Left kidney (tissue), 2 donors: ENCODE data around the gene XXYLT1. TPM values are rescaled to one million over a fixed set of nuclear protein-coding genes. Genes with fewer than 3 reads are reported as not detected.

Experiments
- DNase-seq: peaks from one replicate; pipeline ENCODE4 v3.0.0-alpha.2; 2013
- polyA plus RNA-seq: library from polyadenylated mRNA; unstranded; fragments of 120-200 nt; gene quantifications from one replicate; pipeline ENCODE4 v1.2.1, GENCODE V29; 2013; ENCODE audit not compliant: insufficient read length

XXYLT1 gene
- polyA plus RNA-seq, 1 donor = 26.2 TPM

DNA sequence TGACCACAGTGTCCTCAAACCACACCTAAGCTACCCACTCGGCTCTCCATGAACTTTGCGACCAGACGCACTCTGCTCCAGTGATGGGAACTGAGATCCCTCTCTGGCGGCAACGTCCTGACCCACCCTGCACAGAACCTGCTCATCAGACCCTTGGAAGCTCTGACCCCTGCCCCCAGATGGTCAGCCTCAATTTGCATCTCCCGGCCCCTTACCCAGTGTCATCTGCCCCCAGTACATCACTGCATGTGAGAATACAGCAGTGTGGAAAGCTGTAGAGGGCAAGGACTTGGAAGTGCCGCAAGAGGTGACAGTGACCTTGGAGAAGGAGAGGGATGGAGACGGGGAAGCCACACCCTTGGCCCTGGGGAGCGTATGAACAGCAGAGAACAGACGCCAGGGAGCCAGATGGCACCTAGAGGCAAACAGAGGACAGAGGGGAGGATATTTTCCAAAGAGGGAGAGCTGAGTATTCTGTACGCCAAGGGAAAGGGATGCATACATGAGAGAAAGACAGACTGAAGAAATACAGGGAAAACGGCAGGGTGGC, 192.0 kb downstream of the XXYLT1 start:
- no peak for DNase-seq

DNA sequence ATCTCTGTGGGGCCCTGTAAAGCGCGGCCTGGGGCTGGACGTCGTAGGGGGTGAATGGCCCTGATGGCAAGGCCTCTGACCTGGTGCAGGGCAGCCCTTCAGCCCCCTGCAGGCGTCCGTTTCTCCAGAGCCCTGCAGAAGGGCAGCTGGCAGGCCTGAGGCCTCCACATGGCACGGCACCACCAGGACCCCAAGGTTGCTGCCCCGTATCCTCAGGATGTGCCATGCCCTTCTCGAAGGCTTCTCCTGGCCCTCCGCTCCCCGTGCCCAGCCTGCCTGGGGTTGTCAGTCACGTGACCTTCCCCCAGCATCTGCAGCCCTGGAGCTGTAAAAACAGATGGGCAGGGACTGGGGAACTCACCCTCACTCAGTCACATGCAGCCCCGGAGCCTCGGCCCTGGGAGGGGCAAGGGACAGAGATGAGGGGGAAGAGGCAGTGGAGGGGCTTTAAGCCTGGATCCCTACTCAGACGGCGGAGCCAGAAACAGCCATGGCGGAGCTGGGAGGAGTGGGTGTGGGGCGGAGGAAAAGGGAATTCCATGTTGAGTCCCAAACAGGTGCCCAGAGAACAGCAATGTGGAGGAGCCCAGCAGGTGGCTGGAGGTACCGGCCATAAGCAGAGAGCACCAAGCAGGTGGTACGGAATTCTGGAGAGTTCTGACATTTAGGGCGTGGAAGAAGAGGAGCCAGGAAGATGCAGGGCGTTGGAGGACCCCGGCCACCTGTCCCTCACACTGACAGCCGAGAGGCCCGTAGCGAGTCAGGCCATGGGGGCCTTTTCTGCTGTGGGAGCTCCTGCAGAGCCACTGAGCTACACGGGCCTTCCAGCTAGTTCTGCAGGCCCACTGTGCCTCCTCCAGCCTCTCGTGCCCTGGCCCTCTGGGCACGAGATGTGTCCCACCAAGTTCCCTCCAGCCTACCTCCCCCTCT, 193.1 kb downstream of the XXYLT1 start:
- DNase-seq = no peak

DNA sequence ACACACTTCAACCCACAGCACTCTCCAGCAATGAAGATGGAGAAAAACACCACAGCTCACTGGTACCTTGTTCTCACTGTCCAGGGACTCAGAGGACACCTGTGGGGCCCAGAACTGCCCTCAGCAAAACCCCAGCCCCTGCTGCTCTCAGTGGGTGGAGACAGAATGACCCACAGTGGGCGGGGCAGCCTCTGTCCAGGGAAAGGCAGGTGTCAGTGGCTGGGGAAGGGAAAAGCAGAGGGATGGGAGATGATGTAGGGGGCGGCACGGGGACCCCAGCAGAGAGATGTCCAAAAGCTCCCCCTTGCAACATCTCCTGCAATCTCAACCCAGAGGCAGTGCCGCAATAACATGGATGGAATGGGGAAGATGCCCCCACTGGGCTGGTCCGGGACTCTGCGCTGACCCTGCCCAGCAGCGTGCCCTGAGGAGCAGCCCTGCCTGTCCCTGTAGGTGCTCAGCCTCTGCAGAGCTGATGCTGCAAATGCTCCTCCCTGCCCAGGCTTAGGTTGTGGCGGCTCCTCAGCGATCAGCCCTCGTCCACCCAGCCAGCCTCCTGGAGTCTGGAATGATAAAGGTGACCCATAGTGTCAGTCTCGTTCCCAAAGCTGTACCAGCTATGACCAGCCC, 193.9 kb downstream of the XXYLT1 start:
- DNase-seq = no peak

DNA sequence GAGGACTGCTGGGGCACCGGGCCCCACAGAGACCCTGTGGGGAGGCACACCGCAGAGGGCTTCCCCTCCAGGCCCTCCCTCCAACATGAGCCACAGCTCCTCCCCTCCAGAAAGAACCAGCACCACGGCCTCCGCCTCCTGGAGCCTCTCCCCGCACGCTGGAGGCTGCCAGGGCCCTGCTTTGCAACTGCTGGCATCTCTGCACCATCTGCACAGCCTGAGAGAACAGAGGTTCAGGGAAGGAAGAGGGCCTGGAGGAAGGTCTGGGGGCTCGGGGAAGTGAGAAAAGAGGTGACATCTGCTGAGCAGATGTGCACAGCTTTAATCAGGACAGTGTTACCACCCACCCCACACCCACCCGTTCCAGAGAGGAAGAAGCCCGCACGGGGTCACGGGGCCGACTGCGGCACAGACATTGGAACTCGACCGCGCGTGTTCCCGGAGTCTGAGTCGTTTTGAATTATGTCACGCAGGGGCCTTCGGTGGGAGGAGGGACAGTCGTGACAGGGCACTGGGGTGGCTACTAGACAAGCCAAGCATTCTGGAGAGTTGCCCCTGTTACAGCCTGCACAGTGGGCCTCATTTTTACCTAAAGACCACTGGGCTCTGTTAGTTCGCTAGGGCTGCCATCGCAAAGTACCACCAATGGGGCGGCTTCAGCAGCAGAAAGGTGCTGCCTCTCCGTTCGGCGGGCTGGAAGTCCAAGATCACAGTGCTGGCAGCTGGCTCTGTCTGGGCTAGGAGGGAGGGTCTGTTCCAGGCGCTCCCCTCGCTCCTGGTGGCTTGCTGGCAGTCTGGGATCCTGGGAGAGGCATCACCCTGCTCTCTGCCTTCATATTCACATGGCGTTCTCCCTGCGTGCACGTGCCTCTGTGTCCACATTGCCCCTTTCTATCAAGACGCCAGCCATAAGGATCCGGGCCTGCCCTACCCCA, 194.8 kb downstream of the XXYLT1 start:
- DNase-seq = no peak

DNA sequence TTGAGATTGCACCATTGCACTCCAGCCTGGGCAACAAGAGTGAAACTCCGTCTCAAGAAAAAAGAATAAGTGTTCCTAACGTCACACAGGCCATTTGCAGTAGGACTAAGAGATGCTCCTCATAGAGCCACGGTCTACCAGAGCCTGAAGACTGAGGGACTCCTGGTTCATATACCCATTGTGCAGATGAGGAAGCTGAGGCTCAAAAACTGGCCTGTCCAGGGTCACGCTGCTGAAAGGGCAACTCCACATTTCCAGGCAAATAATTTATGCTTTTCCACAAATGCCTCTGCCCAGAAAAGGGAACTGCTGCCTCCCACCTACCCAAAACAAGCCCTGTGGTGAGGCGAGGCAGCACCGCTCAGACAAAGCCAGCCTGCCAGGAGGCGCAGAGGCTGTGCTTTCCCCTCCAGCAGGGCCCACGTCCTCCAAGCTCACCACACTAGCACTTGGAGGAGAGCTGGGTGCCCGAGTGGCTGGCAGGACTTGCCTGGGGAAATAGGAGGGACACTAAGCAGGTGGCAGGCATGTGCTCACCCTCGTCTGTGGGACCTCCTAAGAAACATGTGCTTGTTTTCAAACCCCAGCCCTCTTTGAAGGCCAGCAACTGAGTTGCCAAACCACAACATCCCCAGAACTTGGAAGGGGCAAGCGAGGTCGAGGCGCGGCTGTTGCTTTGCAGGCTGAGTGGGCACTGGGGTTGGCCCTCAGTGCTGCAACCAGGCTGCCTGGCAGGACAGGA, 195.6 kb downstream of the XXYLT1 start:
- no peak for DNase-seq

DNA sequence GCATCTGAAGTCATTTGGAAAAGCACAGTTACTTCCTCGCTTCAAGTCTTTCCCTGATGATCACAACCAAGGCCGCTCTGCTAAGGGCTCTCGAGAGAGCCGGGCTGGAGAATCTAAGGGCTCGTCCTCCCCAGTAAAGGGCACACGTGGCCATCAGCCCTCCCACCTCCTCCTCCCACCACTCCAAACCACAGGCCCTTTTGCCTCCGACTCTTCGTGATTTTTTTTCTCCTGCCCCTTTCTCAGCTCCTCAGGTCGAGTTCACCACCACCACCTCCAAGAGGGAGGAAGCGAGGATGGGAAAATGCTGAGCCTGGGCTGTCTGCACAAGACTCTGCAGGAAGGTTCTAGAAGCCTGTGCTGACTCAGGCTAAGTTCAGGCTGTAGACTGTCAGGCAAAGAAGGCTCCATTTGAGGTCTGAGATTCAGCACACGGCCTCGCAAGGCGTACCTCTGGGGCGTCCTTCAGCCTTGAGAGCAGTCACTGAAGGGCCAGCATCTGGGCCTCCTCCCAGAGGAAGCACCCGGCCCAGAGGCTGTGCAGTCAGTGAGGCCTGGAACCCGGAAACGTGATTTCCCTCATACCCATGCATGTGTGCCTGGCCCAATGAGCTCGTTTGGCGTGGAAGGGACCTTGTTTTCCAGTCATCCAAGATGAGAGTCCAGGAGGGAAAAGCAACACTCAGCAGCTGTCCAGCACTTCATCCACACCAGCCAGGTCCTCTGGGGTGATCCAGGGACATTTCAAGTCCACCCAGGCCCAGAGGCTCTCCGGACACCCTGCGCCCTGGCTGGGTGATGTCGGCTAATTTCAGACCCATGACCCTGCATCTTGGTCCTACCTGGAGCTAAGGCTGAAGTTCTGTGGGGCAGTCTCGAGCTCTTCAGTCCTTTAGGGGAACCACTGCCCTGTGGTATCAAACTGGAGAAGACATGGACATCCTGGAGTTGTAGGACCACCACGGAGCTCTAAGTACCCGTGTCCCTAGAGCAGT, 196.8 kb downstream of the XXYLT1 start:
- DNase-seq = no peak

DNA sequence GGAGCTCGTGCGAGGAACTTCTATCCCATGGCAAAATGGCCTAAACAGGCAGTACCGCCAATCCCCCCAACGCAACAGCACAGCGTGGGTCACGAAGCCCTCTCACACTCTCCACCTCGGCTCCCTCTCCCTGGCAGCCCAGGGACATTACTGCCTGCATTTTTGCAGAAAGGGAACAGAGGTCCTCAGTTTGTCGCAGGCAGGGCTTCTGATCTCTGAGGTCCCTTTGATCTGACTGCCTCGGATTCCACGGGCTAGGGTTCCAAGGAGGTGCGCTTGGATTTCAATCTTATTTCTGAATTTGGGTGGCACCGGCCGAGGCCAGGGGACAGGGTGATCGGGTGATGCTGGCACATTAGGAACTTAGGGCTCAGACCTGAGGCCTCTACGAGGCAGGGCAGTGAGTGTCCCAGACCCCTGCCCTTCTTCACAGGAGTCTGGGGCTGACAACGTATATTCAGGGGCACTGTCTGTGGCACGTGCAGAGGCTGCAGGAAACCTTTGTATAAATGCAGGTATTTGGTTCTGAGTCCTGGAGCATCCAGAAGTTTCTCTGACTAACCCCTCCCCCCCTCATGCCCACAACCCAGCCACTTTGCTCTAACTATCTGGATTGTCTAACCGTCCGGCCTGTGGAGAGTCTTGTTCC, 197.9 kb downstream of the XXYLT1 start:
- DNase-seq = no peak

DNA sequence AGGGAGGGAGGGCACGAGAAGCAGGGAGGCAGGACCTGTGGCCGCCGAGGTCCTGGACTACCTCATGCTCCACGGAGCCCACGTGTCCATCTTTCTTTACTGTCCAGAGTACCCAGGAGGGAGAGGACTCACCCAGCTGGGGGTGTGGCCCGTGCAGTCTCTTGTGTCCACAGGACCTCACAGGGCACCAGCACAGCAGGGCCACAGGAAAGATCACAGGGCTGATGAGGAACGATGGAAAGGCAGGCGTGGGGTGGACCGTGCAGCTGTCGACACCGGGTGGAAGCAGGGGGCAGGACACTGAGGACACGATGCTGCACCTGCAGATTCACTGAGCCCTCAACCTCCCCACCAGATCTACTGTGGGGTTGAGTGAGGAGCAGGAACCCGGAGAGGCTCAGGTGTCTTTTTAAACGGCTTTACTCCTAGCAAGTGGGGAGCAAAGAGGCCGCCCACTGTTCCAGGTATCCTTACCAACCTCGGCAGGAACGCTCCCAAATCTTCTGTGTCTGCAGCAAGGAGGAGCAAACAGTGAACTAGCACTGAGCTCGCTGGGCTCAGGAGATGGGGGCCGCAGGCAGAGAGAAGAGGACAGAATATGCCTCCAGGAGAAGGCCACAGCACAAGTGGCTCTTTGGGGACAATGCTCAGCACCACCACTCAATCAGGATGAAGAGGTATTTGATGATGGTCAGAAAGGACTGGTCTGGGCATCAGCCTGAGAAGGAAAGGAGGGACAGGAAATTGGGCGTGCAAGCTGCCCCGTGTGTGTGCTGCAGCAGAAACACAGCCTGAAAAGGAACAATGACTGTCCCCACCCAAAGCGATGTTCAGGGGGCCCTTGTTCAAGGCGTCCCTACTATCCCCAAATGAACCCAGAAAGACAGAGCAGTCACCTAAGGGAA, 198.8 kb downstream of the XXYLT1 start:
- no peak for DNase-seq

DNA sequence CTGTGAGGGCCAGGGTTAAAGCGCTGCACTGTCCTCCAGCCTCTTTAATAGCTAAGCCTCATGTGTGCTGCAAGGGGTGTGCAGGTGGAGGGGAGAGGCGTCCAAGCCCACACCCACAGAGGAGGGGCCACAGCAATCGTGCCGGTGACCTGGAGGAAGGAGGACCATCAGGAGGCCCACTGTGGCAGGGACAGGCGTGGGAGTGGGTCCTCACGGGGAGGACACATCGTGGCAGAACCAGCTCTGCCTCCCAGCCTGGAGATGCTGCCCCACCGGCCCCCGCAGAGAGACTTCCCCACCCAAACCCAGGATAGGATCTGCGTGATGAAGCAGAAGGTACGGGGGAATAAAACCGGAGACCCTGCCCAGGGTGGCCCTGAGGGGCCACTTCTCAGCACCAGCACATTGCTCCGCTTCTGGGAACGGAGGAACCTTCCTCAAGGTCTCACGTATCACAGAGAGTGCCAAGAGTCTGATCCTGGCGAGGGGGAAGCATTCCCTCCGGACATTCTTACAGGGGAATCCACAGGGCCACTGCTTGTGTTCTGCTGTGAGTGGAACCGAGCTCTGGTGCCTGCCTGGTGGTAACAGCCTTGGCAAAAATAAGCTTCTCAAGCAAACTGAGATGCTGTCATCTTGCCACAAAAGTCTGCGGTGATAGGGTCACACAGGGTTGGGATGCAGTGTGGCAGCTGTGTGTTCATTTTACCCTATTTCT, 199.8 kb downstream of the XXYLT1 start:
- DNase-seq = no peak

DNA sequence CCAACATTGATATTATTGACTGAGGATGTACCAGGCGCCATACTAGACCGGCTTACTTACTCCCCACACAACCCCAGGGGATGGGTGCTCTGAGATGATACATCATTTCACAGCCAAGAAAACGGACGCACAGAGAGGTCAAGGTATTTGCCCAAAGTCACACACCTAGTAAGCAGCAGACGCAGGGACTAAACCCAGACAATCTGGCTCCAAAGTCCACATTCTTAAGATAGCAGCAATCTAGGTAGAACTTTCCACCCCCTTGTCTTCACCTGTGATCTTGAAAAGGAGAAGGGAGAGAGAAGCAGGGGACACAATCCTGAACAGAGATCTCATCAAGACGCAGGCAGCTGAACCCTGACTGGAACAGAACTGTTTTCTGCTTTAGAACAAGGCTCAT, 200.6 kb downstream of the XXYLT1 start:
- DNase-seq = no peak

DNA sequence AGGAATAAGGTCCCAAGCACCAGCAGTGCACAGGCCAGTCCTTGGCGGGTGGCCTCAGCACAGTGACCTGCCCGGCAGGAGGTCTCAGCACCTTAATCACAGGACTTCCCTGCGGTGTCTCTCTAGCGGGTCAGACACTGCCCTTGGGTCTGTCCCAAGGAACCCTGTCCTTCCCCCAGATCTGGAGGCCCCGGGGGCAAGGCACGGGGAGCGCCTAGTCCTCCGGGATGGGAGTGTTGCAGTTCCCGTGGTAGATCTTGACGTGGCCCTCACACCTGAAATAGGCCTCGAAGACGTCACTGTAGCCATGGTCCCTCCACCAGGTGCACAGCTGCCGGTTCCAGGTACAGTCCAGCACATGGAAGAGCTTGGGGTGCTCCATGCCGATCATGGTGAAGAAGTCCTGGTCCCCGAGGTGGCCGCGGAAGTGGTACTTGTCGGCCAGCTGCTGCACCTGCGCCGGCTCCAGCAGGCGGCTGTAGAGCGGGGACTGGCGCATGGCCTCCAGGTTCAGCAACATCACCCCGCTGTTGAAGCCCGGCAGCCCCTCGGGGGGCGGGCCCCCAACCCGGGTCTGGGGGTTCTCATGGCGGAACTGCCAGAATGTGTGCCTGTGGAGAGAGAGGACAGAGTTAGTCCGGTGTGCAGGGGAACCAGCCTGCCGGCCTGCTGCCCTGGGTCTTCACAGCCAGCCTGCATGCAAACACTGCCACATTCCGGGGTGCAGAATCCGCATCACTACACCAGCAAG, 201.3 kb downstream of the XXYLT1 start:
- DNase-seq = no peak

DNA sequence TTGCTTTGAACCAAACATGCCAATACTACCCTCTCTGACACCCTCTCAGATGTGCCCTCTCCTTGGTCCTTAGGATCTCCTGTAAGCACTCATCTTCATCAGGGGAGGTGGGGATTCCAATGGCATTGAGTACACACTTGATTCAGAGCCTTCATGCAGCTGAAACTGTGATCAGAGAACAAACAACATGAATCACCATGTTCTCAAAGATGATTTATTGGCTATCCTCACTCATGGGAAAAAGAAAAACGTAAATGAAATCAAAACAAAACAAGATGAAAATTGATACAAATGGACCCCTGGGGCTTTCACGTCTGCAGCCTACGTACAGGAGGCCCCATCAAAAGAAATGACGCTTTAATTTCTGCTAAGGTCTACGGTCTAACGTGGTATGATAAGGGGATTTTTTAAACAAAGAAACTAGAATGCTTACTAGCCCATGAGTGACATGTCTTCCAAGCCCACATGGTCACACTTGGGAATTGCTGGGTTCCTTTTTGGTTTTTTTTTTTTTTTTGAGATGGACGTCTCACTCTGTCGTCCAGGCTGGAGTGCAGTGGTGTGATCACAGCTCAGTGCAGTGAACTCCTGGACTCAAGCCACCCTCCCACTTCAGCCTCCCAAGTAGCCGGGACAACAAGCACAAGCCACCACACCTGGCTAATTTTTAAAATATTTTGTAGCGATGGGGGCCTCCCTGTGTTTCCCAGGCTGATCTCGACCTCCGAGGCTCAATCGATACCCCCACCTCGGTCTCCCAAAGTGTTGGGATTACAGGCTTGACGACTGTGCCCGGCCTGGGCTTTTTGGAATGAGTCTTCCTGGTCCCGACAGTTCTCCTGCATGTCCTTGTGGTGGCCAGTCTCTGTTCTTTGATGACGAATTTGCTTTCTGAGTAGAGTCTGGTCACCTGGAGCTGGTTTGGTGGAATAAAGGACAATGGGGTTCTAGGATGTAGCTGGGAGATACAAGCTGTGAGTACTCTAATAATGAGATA, 202.6 kb downstream of the XXYLT1 start:
- DNase-seq = no peak

DNA sequence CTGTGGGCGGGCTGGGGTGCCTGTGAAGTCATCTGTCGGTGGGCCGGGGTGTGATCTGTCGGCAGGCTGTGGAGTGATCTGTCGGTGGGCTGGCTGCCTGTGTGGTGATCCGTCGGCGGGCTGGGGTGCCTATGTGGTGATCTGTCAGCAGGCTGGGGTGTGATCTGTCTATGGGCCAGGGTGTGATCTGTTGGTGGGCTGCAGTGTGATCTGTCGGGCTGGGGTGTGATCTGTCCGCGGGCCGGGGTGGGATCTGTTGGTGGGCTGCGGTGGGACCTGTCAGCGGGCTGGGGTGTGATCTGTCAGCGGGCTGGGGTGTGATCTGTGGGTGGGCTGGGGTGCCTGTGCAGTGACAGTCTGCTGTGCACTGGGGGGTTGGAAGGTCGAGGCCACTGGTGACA, 204.5 kb downstream of the XXYLT1 start:
- DNase-seq = no peak

DNA sequence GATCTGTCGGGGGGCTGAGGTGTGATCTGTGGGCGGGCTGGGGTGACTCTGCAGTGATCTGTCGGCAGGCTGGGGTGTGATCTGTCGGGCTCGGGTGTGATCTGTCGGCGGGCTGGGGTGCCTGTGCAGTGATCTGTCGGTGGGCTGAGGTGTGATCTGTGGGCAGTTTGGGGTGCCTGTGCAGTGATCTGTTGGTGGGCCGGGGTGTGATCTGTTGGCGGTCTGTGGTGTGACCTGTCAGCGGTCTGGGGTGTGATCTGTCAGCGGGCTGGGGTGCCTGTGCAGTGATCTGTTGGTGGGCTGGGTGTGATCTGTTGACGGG, 205.1 kb downstream of the XXYLT1 start:
- no peak for DNase-seq

DNA sequence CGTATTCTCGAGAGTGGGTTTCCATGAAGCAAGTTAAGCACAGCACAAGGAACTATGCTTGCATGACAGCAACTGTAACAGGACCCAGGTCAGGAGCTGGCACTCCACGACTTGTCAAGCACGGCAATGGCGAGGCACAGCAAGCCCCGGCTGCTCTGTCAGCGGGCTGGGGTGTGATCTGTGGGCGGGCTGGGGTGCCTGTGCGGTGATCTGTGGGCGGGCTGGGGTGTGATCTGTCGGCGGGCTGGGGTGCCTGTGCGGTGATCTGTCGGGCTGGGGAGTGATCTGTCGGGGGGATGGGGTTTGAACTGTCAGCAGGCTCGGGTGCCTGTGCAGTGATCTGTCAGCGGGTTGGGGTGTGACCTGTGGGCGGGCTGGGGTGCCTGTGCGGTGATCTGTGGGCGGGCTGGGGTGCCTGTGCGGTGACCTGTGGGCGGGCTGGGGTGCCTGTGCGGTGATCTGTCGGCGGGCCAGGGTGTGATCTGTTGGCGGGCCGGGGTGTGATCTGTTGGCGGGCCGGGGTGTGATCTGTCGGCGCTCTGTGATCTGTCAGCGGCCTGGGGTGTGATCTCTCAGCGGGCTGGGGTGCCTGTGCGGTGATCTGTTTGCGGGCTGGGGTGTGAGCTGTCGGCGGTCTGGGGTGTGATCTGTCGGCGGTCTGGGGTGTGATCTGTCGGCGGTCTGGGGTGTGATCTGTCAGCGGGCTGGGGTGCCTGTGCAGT, 205.7 kb downstream of the XXYLT1 start:
- DNase-seq = no peak
